Astrocyte (in vitro differentiated cells and primary cell): ENCODE results near the gene ANTXR1.

Experiments
- EZH2 ChIP-seq: IDR thresholded peaks from 2 replicates; pipeline ENCODE4 v1.6.1; 2012; ENCODE audit warnings: mild to moderate bottlenecking, low read length, inconsistent platforms; ENCODE audit not compliant: insufficient read depth
- TF ChIP-seq, protein P1 (sequence below): IDR thresholded peaks from 2 replicates; pipeline ENCODE4 v1.5.1; 2011; ENCODE audit warnings: low read depth, mild to moderate bottlenecking, inconsistent platforms, low read length, moderate library complexity; ENCODE audit not compliant: insufficient read depth

DNA sequence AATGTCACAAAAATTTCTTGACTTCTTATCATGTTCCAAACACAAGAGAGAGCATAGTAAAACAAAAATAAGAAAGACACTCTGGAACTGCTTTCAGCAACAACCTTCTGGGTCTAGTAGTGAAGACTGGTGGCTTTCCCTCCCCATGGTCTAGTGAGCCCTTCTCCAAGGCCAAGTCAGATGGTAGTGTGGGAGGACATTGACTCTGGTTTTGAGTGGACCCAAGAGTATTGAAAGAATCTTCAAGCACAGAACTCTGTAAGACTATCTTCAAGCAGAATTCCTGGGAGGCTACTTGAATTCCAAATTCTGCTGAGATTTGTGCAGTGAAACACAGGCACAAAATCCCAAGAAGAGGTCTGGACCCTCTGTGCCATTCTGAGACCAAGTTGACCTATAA is 21.1 kb downstream of the ANTXR1 start:
- TF ChIP-seq, protein P1, sequence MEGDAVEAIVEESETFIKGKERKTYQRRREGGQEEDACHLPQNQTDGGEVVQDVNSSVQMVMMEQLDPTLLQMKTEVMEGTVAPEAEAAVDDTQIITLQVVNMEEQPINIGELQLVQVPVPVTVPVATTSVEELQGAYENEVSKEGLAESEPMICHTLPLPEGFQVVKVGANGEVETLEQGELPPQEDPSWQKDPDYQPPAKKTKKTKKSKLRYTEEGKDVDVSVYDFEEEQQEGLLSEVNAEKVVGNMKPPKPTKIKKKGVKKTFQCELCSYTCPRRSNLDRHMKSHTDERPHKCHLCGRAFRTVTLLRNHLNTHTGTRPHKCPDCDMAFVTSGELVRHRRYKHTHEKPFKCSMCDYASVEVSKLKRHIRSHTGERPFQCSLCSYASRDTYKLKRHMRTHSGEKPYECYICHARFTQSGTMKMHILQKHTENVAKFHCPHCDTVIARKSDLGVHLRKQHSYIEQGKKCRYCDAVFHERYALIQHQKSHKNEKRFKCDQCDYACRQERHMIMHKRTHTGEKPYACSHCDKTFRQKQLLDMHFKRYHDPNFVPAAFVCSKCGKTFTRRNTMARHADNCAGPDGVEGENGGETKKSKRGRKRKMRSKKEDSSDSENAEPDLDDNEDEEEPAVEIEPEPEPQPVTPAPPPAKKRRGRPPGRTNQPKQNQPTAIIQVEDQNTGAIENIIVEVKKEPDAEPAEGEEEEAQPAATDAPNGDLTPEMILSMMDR: no peak
- TF ChIP-seq EZH2: no peak
